Erythroblast (primary cell): Measurements from ENCODE around the gene TTLL5.

Experiments used
- GATA1 ChIP-seq: IDR thresholded peaks from 2 replicates; pipeline ENCODE4 v1.6.1; 2011; ENCODE audit warnings: low read depth, mild to moderate bottlenecking, control low read depth, low read length, moderate library complexity
- POLR2A ChIP-seq: IDR thresholded peaks from 2 replicates; pipeline ENCODE4 v1.6.1; 2011; ENCODE audit warnings: mild to moderate bottlenecking, low read length

- TF ChIP-seq POLR2A (no peak), GATA1 (no peak)
These were observed 39.2 kb downstream of the TTLL5 start for GRCh38 chr14:75700295-75700694.
